ENCODE results near the gene RNF39.

DNA sequence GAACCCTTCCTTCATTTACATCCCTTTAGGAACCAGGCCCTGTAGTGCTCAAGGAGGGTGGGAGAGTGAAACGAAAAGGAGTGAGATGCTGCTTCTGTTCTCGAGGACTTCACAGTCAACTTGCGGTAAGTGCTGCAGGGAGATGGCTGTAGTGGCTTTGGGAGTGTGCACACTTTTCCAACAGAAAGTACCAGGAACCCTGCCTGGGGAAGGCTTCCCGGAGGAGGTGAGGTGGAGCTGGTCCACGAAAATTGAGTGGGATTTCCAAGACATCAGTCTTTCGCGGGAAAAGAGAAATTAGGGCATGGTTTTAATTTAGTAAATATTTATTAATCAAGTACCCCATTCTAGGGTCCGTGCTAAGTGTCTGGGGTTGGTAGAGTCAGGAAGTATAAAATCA, 24.6 kb upstream of the RNF39 start:
- TF ChIP-seq, protein P1, sequence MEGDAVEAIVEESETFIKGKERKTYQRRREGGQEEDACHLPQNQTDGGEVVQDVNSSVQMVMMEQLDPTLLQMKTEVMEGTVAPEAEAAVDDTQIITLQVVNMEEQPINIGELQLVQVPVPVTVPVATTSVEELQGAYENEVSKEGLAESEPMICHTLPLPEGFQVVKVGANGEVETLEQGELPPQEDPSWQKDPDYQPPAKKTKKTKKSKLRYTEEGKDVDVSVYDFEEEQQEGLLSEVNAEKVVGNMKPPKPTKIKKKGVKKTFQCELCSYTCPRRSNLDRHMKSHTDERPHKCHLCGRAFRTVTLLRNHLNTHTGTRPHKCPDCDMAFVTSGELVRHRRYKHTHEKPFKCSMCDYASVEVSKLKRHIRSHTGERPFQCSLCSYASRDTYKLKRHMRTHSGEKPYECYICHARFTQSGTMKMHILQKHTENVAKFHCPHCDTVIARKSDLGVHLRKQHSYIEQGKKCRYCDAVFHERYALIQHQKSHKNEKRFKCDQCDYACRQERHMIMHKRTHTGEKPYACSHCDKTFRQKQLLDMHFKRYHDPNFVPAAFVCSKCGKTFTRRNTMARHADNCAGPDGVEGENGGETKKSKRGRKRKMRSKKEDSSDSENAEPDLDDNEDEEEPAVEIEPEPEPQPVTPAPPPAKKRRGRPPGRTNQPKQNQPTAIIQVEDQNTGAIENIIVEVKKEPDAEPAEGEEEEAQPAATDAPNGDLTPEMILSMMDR (IDR thresholded peaks at IDR 0.05; ENCODE audit: low read length): no peak
- no peak for TF ChIP-seq EZH2 (IDR thresholded peaks at IDR 0.05; ENCODE audit: borderline replicate concordance, low read length)

Data from OCI-LY1 (cell line).